HG03432 (cell line): ENCODE results near the gene HYAL2.
A peak's percentile ranks its signal among the peaks of the same experiment; 100 is the strongest.

Experiments
- ATAC-seq: cut with Tn5 transposase; IDR thresholded peaks from one replicate; pipeline ENCODE4 v1.9.1; 2021; ENCODE audit warnings: mild to moderate bottlenecking, moderate library complexity; ENCODE audit not compliant: unreplicated experiment

Gene HYAL2

GRCh38 chr3:50350527-50351322 lies 28.2 kb upstream of the HYAL2 start, which contains the start of the genes CYB561D2 and NPRL2:
TSS of gene CYB561D2 (plus strand) at chr3:50350862. CDS start at chr3:50351434, 572 bp downstream.
TSS of gene NPRL2 (minus strand) at chr3:50350775. CDS start at chr3:50350652, 123 bp downstream.
- ATAC-seq, result peak; percentile 84

- no peak for ATAC-seq
Observed at GRCh38 chr3:50350213-50350526, 27.6 kb upstream of the HYAL2 start.

GRCh38 chr3:50347187-50347813 lies 24.8 kb upstream of the HYAL2 start:
- no peak for ATAC-seq

GRCh38 chr3:50345586-50346234 lies 23.2 kb upstream of the HYAL2 start, which contains the start of gene ZMYND10:
TSS of gene ZMYND10 (minus strand) at chr3:50345732. CDS start at chr3:50345579, 153 bp downstream.
- ATAC-seq, result no peak

- no peak for ATAC-seq
Observed at GRCh38 chr3:50345008-50345407, 22.5 kb upstream of the HYAL2 start.

GRCh38 chr3:50342813-50343633 lies 20.5 kb upstream of the HYAL2 start:
- ATAC-seq, result no peak

- no peak for ATAC-seq
Observed at GRCh38 chr3:50341996-50342650, 19.6 kb upstream of the HYAL2 start.

GRCh38 chr3:50341537-50341936 lies 19.0 kb upstream of the HYAL2 start:
- ATAC-seq, result no peak

GRCh38 chr3:50340448-50341329 lies 18.1 kb upstream of the HYAL2 start, which contains the start of gene RASSF1:
TSS of gene RASSF1 (minus strand) at chr3:50340836. CDS start at chr3:50340805, 31 bp downstream.
- peak; percentile 20 for ATAC-seq

- no peak for ATAC-seq
Observed at GRCh38 chr3:50340147-50340447, 17.6 kb upstream of the HYAL2 start.

GRCh38 chr3:50339485-50340146 lies 17.1 kb upstream of the HYAL2 start:
- no peak for ATAC-seq

GRCh38 chr3:50338965-50339364 lies 16.4 kb upstream of the HYAL2 start:
- no peak for ATAC-seq

GRCh38 chr3:50337175-50337861 lies 14.8 kb upstream of the HYAL2 start:
- peak; percentile 76 for ATAC-seq

GRCh38 chr3:50336452-50337174 lies 14.1 kb upstream of the HYAL2 start:
- peak; percentile 39 for ATAC-seq

- ATAC-seq, result no peak
Observed at GRCh38 chr3:50334339-50335075, 12.0 kb upstream of the HYAL2 start.

- no peak for ATAC-seq
Observed at GRCh38 chr3:50333744-50334328, 11.3 kb upstream of the HYAL2 start.
